CD4-positive, alpha-beta T cell treated with Interleukin-21 for 1 hour (primary cell): ENCODE data around the gene ING4.

ENCODE experiments used
- DNase-seq: peaks from one replicate; pipeline ENCODE4 v3.0.0-alpha.2; 2020

Gene ING4

DNA sequence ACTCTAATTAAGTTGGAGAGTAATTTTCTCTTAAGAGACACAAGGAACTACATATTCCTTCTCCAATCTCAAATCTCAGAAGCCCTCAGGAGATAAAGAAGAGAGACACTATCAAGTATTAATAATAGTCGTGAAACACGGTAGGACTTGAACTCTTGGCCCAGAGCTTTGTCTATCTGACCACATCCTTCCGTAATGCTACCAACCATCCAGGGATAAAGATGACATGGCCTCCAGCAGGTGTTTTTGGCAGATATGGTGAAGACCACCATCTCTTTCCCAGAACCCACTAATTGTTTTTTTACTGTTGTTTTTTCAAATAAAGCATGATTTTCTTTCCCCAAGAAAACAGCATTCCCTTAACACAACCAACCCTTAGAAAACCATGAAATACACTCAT, 22.9 kb upstream of the ING4 start:
- no peak for DNase-seq

GRCh38 chr12:6684609-6685008, 21.7 kb upstream of the ING4 start:
- peak; percentile 76 for DNase-seq

DNA sequence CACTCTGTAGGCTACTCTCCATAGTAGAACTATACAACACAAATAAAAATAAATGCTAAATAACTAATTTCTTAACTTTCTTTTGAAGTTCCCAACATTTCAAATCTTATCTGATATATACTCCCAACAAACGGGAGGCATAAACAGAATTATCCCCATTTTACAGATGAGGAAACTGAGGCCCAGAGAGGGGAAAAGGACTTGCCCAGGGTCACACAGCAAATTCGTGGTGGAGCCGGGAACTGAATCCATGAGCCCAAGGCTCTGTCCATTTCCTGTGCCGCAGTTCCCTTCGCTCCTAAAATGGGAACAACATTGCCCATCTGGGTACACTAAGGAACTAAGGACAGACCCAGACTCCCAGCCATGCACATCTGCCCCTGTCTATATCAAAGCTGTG, 14.0 kb upstream of the ING4 start:
- no peak for DNase-seq

DNA sequence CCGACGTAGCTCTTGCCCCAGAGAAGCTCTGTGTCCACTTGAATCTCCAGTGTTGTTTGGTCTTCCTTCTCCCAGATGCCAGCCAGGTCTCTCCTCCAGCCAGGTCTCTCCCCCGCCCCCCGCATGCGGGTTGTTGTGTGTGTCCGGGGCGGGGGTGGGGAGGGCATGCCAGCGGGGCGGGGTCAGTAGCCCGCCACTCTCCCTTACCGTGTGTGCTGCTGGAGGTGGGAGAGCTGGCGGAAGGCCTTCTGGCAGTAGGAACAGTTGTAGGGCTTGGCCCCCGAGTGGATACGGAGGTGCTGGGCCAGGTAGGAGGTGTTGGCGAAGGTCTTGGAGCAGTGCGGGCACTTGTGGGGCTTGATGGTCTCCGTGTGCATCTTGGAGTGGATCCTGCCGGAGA, 9.2 kb upstream of the ING4 start:
- no peak for DNase-seq

- DNase-seq: no peak
These were observed 4.8 kb upstream of the ING4 start for GRCh38 chr12:6667559-6668210.

GRCh38 chr12:6666211-6666610, 3.3 kb upstream of the ING4 start:
- DNase-seq: no peak

- no peak for DNase-seq
These were observed 2.0 kb upstream of the ING4 start for GRCh38 chr12:6664902-6665301.

GRCh38 chr12:6662602-6662905, 365 bp downstream of the ING4 start:
- DNase-seq: no peak

GRCh38 chr12:6653987-6654386, 8.9 kb downstream of the ING4 start:
- DNase-seq: no peak

GRCh38 chr12:6653342-6653741, 9.6 kb downstream of the ING4 start:
- no peak for DNase-seq

DNA sequence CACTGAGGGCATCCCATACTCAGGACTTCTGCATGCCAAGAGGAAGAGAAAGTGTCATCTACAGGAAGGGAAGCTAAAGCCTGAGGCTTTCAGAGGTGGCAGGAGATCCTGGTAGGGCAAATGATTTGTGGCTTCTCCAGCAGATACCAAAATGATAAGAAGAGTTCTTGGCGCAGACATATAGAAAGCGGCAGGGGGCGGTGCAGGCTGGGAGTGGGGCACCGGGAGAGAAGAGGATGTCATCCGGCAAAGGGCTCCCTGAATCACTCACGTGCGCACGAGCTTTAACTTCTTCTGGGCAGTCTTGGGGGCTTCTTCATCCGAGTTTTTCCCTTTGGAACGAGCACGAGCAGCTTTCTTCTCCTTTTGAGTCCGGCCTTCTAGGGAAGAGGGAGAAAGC, 10.5 kb downstream of the ING4 start:
- DNase-seq: no peak

DNA sequence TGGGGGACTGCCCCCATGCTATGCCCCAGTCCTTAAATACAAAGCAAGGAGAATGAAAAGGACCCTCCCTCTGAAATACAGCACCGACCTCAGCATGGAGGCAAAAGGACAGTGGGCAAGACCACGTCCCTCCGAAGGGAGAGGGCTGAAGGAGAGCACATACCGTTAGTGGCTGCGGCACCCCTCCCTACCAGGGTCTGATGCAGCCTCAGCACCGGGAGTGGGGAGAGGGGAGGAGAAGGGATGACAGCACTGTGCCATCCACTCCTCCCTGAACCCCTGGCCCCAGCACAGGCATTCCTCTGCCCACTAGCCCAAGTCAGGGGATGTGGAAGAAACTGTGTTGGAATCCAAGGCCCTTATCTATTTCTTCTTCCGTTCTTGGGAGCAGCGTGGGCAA, 12.1 kb downstream of the ING4 start:
- DNase-seq: no peak

- no peak for DNase-seq
These were observed 15.8 kb downstream of the ING4 start, which contains the start of gene ACRBP for GRCh38 chr12:6647083-6647604. Gene ACRBP (minus strand): TSS chr12:6647432. CDS start chr12:6647366, 66 bp downstream.

DNA sequence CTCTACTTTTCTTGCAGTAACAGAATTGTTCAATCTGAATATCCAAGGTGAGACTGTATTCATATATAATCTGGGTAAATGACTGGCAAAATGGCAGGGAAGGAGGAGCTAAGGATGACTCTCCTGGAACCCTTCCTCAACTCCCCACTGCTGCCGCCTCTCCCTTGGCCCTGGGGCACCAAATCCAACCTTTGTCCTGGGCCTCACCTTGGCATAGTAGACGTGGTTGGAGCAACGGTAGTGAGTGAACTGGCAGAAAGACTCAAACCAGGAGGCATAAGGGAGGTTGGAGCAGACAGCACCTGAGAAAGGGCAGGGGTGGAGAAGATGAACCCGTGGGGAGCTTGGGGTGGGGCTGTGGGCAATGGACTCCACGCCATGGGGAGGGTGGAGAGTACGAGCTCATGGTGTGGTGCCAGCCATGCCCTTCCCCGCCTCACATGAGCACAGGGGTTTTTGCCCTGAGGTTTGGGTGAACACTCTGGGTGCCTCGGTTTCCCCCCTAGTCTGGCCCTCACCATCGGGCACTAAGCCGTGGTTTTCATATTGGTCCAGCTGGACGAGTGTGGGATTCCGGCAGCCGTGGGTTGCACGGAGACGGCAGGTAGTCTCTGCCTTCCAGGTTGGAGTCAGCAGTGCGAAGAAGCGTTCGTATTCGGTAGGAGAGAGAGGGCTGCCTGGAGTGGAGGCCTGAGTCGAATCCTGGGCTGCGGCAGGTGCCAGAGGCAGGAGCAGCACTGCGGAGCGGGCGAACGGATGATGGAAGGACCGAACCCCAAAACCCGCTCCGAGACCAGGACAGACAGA, 16.4 kb downstream of the ING4 start:
- no peak for DNase-seq

- DNase-seq: no peak
These were observed 18.0 kb downstream of the ING4 start for GRCh38 chr12:6644903-6645302.

DNA sequence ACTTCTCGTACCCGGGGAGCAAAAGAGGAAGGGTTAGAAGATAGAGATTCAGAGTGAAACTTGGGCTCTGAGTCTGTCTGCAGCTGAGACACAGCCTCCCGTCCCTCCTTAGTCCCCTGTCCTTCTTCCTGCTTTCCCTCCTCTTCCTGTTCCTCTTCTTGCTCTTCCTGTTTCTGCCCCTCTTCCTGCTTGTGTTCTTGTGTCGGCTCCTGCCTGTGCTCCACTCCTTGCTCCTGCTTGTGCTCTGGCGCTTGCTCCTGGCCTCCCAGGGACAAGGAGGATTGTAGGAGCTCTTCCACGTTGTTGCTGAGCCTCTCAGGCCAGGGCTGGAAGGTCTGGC, 18.7 kb downstream of the ING4 start:
- no peak for DNase-seq

- no peak for DNase-seq
These were observed 19.2 kb downstream of the ING4 start for GRCh38 chr12:6643569-6644256.

DNA sequence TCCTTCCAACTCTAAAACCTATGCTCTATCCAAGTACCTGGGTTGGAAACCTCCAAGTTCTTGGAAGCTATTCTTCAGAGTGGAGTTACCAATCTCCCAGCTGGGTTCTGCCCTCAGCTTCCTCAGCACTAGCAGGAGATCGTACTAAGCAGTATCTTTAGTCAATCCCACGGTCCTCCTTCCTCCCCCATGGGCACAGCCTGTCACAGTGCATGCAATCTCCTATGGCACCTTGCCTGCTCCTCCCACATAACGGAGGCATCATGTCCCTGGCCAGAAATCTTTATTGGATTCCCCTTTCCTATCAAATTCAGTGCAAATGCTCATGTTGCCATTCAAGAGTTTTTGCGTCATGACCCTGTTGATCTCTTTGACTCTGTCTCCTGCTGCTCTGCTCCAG, 21.8 kb downstream of the ING4 start:
- no peak for DNase-seq

- DNase-seq: no peak
These were observed 22.4 kb downstream of the ING4 start for GRCh38 chr12:6640497-6640896.

GRCh38 chr12:6639151-6639801, 23.6 kb downstream of the ING4 start:
- no peak for DNase-seq

DNA sequence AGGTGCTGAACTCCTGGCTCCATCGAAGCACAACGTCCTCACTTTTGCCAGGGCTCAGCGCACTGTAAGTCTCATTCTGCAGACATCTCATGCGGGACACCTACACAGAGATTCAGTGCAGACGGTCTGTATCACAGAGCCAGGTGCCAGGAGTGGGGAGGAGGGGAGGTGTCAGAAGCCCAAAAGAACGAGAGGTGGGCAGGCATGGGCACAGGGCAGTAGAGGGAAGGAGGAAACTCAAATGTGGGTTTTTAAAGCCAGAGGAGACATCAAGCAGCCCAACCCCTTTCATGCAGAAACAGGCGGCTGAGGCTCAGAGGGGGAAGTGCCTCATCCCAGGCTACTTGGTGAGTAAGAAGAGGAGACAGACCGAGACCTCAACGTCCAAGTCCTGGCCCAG, 24.6 kb downstream of the ING4 start:
- no peak for DNase-seq

- DNase-seq: peak; percentile 37
These were observed 26.9 kb downstream of the ING4 start, which contains the start of gene LPAR5 for GRCh38 chr12:6635856-6636531. Gene LPAR5 (minus strand): TSS chr12:6635959. CDS start chr12:6621248, 14,711 bp downstream.

DNA sequence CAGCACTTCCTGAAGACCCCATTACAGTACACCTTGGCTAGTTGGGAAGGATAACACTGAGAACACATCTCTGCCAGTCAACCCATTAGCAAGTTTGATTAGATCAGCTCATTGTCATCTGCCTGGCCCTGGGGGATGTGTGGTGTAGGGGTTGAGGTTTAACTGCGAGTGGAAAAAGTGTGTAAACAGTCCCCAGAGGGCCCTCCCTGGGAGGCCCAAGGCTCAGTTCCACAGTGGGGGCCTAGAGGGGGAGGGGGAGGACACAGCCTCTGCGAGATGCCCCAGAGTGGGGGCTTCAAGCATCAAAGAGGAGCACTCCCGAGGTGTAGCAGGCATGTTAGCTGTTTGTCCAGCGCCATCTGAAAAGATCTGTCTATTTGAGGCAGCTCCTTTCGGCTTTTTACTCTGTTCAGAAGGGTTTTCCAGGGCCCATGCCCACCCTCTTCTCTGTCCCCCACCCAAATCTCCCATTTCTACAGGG, 27.5 kb downstream of the ING4 start:
- peak; percentile 56 for DNase-seq
